HL-60 (cell line): ENCODE measurements around the gene FAM83E.

Experiments
- DNase-seq, 2 experiments: peaks; one replicate each; pipeline ENCODE4 v3.0.0-alpha.2; 2010 to 2020; ENCODE audit warnings: low read depth in 1 of 2, low spot score in 1 of 2
- H3K27ac ChIP-seq: fragments of 250-450 bp; sonication (Bioruptor Pico); replicated peaks from 2 replicates; pipeline ENCODE4 v1.5.1; 2020; ENCODE audit warnings: mild to moderate bottlenecking, moderate library complexity
- H3K27me3 ChIP-seq: fragments of 250-450 bp; sonication (Bioruptor Pico); 2 replicates; pipeline ENCODE4 v1.5.1; 2021; ENCODE audit warnings: mild to moderate bottlenecking, moderate library complexity; ENCODE audit not compliant: insufficient read depth, poor library complexity, severe bottlenecking
- H3K4me3 ChIP-seq: replicated peaks from 2 replicates; pipeline ENCODE4 v1.5.1; 2011; ENCODE audit warnings: mild to moderate bottlenecking, control low read depth, low read length; ENCODE audit not compliant: insufficient read depth
- GABPA ChIP-seq: IDR thresholded peaks from 2 replicates; pipeline ENCODE4 v1.6.1; 2012; ENCODE audit warnings: low read depth
- POLR2AphosphoS5 ChIP-seq: IDR thresholded peaks from 2 replicates; pipeline ENCODE4 v1.6.1; 2012; ENCODE audit warnings: low read depth
- SPI1 ChIP-seq: IDR thresholded peaks from 2 replicates; pipeline ENCODE4 v1.6.1; 2012; ENCODE audit warnings: low read depth, mild to moderate bottlenecking, borderline replicate concordance
- TF ChIP-seq, protein P1 (sequence below): IDR thresholded peaks from 2 replicates; pipeline ENCODE4 v1.6.1; 2012; ENCODE audit warnings: low read depth; ENCODE audit not compliant: insufficient replicate concordance
- TF ChIP-seq, protein P2 (sequence below): IDR thresholded peaks from one replicate; pipeline ENCODE4 v1.5.1; 2011; ENCODE audit warnings: low read length, control low read depth, inconsistent platforms; ENCODE audit not compliant: insufficient read depth

FAM83E gene

DNA sequence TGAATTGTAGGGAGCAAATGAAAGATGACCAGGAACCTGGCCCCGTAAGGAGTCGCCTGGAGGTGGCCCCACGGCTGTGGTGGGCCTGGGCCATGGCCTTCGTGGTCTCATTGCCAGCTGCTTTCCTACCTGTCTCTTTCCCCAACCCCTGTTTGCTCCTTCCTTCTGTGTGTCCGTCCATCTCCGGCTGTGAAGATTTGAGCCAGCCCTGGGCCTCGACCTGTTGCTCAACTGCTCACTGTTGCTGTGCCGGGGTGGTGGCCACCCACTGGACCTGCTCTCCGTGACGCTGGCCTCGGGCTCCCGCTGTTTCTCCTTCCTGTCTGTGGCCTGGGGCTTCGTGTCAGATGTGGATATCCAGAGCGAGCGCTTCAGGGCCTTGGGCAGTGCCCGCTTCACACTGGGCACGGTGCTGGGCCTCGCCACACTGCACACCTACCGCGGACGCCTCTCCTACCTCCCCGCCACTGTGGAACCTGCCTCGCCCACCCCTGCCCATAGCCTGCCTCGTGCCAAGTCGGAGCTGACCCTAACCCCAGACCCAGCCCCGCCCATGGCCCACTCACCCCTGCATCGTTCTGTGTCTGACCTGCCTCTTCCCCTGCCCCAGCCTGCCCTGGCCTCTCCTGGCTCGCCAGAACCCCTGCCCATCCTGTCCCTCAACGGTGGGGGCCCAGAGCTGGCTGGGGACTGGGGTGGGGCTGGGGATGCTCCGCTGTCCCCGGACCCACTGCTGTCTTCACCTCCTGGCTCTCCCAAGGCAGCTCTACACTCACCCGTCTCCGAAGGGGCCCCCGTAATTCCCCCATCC lies 13.8 kb upstream of the FAM83E start:
- no peak for DNase-seq
- Histone ChIP-seq H3K27ac (no peak overlapping the region), H3K4me3 (no peak overlapping the region), H3K27me3 (no peaks in the 10 kb centered on the region)
- TF ChIP-seq, protein P1, sequence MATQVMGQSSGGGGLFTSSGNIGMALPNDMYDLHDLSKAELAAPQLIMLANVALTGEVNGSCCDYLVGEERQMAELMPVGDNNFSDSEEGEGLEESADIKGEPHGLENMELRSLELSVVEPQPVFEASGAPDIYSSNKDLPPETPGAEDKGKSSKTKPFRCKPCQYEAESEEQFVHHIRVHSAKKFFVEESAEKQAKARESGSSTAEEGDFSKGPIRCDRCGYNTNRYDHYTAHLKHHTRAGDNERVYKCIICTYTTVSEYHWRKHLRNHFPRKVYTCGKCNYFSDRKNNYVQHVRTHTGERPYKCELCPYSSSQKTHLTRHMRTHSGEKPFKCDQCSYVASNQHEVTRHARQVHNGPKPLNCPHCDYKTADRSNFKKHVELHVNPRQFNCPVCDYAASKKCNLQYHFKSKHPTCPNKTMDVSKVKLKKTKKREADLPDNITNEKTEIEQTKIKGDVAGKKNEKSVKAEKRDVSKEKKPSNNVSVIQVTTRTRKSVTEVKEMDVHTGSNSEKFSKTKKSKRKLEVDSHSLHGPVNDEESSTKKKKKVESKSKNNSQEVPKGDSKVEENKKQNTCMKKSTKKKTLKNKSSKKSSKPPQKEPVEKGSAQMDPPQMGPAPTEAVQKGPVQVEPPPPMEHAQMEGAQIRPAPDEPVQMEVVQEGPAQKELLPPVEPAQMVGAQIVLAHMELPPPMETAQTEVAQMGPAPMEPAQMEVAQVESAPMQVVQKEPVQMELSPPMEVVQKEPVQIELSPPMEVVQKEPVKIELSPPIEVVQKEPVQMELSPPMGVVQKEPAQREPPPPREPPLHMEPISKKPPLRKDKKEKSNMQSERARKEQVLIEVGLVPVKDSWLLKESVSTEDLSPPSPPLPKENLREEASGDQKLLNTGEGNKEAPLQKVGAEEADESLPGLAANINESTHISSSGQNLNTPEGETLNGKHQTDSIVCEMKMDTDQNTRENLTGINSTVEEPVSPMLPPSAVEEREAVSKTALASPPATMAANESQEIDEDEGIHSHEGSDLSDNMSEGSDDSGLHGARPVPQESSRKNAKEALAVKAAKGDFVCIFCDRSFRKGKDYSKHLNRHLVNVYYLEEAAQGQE = no peak
- no peak for TF ChIP-seq SPI1
- TF ChIP-seq GABPA = no peak
- no peak for TF ChIP-seq POLR2AphosphoS5
- TF ChIP-seq, protein P2, sequence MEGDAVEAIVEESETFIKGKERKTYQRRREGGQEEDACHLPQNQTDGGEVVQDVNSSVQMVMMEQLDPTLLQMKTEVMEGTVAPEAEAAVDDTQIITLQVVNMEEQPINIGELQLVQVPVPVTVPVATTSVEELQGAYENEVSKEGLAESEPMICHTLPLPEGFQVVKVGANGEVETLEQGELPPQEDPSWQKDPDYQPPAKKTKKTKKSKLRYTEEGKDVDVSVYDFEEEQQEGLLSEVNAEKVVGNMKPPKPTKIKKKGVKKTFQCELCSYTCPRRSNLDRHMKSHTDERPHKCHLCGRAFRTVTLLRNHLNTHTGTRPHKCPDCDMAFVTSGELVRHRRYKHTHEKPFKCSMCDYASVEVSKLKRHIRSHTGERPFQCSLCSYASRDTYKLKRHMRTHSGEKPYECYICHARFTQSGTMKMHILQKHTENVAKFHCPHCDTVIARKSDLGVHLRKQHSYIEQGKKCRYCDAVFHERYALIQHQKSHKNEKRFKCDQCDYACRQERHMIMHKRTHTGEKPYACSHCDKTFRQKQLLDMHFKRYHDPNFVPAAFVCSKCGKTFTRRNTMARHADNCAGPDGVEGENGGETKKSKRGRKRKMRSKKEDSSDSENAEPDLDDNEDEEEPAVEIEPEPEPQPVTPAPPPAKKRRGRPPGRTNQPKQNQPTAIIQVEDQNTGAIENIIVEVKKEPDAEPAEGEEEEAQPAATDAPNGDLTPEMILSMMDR = no peak

DNA sequence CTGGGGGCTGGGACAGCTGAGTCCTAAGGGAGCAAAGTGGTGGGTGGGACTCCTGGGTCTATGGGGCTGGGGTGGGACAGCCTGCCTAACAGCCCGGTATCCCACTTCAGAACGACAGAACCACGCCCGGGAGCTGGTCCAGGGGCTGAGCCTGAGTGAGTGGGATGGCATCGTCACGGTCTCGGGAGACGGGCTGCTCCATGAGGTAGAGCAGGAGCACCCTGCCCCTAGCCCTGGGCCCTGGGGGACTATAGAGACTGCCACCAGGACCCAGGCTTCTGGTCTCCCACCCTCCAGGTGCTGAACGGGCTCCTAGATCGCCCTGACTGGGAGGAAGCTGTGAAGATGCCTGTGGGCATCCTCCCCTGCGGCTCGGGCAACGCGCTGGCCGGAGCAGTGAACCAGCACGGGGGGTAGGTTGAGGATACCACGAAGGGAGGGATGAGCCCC lies 13.0 kb upstream of the FAM83E start:
- no peak for DNase-seq
- H3K4me3 ChIP-seq = no peak overlapping the region
- no peaks in the 10 kb centered on the region for H3K27me3 ChIP-seq
- TF ChIP-seq, protein P1 = no peak
- TF ChIP-seq SPI1 = no peak
- 0 out of 2 replicates have a peak, but pooled peaks have one; percentile 1 for TF ChIP-seq POLR2AphosphoS5
- TF ChIP-seq, protein P2 = no peak
- no peak for TF ChIP-seq GABPA
- no peak overlapping the region for H3K27ac ChIP-seq

DNA sequence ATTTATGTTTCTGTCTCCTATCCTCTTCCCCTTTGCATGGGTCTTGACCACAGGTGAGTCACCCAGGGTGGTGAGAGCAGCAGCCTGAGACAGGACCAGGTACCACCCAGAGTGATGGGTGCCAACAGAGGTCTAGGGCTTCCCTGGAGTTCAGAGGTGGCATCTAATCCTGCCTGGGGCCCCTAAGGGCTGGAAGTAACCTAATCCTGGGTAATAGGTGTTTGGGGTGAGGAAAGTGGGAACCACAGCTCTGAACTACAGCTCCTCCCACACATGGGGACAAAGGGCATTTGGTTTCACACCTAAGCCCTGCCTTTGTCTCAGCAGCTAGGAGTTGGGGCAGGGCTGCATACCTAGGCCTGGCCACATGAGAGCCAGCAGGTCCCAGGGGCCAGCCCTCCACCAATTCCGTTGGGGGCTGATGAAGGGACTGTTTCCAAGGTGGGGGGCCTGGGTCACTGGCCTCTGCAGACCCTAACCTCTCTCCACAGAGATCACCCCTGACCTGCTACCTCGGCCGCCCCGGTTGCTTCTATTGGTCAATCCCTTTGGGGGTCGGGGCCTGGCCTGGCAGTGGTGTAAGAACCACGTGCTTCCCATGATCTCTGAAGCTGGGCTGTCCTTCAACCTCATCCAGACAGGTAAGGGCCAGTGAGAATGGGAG lies 12.5 kb upstream of the FAM83E start:
- TF ChIP-seq, protein P2 = no peak
- TF ChIP-seq POLR2AphosphoS5 = 0 out of 2 replicates have a peak, but pooled peaks have one; percentile 13

More for the DNA sequence above, 12.5 kb upstream of the FAM83E start:
- no peak overlapping the region for H3K27ac ChIP-seq
- no peak overlapping the region for H3K4me3 ChIP-seq
- DNase-seq = no peak
- H3K27me3 ChIP-seq = no peaks in the 10 kb centered on the region
